Measurements from ENCODE around the gene NRP1.

Gene NRP1

GRCh38 chr10:33252794-33253203 lies 81.7 kb downstream of the NRP1 start:
- no CpG with 5 or more reads among the region's 3 CpGs for whole genome bisulfite sequencing (ENCODE audit: extremely low coverage, insufficient coverage, insufficient read length)
- peaks cover 1% of the 10 kb centered on the region for H3K9me3 ChIP-seq (ENCODE audit: insufficient read depth, low read depth, low read length)
- H2BK5ac ChIP-seq (ENCODE audit: low read depth, low read length, poor library complexity): no peak overlapping the region
- no peak overlapping the region for H4K8ac ChIP-seq (ENCODE audit: low read depth, low read length)
- no peak overlapping the region for H4K91ac ChIP-seq (ENCODE audit: low read depth, low read length)
- no peak overlapping the region for H3K23ac ChIP-seq (ENCODE audit: low read length)
- H2BK120ac ChIP-seq (ENCODE audit: insufficient read depth, low read length, poor library complexity): no peak overlapping the region
- no peak overlapping the region for H3K9ac ChIP-seq (ENCODE audit: low read length)
- H3K27me3 ChIP-seq (ENCODE audit: insufficient read depth, low read length): no peaks in the 10 kb centered on the region
- H3K79me1 ChIP-seq (ENCODE audit: low read length): no peaks in the 10 kb centered on the region
- H3K4ac ChIP-seq (ENCODE audit: low read depth, low read length): no peak overlapping the region
- H2AK5ac ChIP-seq (ENCODE audit: low read length): no peak overlapping the region
- H3K4me2 ChIP-seq (ENCODE audit: low read length): no peak overlapping the region
- H3K4me3 ChIP-seq (ENCODE audit: low read depth, low read length): no peak overlapping the region
- no peak for DNase-seq
- H3K18ac ChIP-seq (ENCODE audit: low read length): no peak overlapping the region
- no peak overlapping the region for H4K12ac ChIP-seq (ENCODE audit: low read depth, low read length)
- peaks cover 19 to 41% of the 10 kb centered on the region in 2 experiments for H3K36me3 ChIP-seq (ENCODE audit: control insufficient read depth in 1 of 2, insufficient read depth in 2 of 2, low read length in 2 of 2)
- no peak overlapping the region for H2AFZ ChIP-seq (ENCODE audit: insufficient read depth, low read length, poor library complexity)
- H3K4me1 ChIP-seq (ENCODE audit: control insufficient read depth in 1 of 2, insufficient read depth in 2 of 2, low read length in 2 of 2): peaks cover 0 to 6% of the 10 kb centered on the region in 2 experiments
- H3K27ac ChIP-seq (ENCODE audit: low read depth, low read length): no peak overlapping the region
- H2BK12ac ChIP-seq (ENCODE audit: low read length): no peak overlapping the region
- H3K79me2 ChIP-seq (ENCODE audit: control insufficient read depth, insufficient read depth, low read length, poor library complexity): no peaks in the 10 kb centered on the region
- no peak overlapping the region for H3K14ac ChIP-seq (ENCODE audit: low read length)

- Histone ChIP-seq H3K4me1 (ENCODE audit: control insufficient read depth in 1 of 2, insufficient read depth in 2 of 2, low read length in 2 of 2) (peaks cover 0 to 3% of the 10 kb centered on the region in 2 experiments), H3K4me2 (ENCODE audit: low read length) (no peak overlapping the region), H3K14ac (ENCODE audit: low read length) (no peak overlapping the region), H3K9me3 (ENCODE audit: insufficient read depth, low read depth, low read length) (peaks cover 1% of the 10 kb centered on the region), H3K4me3 (ENCODE audit: low read depth, low read length) (no peak overlapping the region), H4K8ac (ENCODE audit: low read depth, low read length) (no peak overlapping the region), H3K79me2 (ENCODE audit: control insufficient read depth, insufficient read depth, low read length, poor library complexity) (no peaks in the 10 kb centered on the region), H2BK12ac (ENCODE audit: low read length) (no peak overlapping the region), H2AK5ac (ENCODE audit: low read length) (no peak overlapping the region), H3K36me3 (ENCODE audit: control insufficient read depth in 1 of 2, insufficient read depth in 2 of 2, low read length in 2 of 2) (peaks cover 23 to 45% of the 10 kb centered on the region in 2 experiments), H4K12ac (ENCODE audit: low read depth, low read length) (no peak overlapping the region), H2AFZ (ENCODE audit: insufficient read depth, low read length, poor library complexity) (no peak overlapping the region), H4K91ac (ENCODE audit: low read depth, low read length) (no peak overlapping the region), H2BK120ac (ENCODE audit: insufficient read depth, low read length, poor library complexity) (no peak overlapping the region), H3K27me3 (ENCODE audit: insufficient read depth, low read length) (no peaks in the 10 kb centered on the region), H3K18ac (ENCODE audit: low read length) (no peak overlapping the region), H3K27ac (ENCODE audit: low read depth, low read length) (no peak overlapping the region), H3K23ac (ENCODE audit: low read length) (no peak overlapping the region), H2BK5ac (ENCODE audit: low read depth, low read length, poor library complexity) (no peak overlapping the region), H3K9ac (ENCODE audit: low read length) (no peak overlapping the region), H3K79me1 (ENCODE audit: low read length) (no peaks in the 10 kb centered on the region), H3K4ac (ENCODE audit: low read depth, low read length) (no peak overlapping the region)
- WGBS (ENCODE audit: extremely low coverage, insufficient coverage, insufficient read length): no CpG with 5 or more reads among the region's 12 CpGs
- no peak for DNase-seq
These were observed 82.1 kb downstream of the NRP1 start for GRCh38 chr10:33252324-33252723.

GRCh38 chr10:33249659-33250345 lies 84.7 kb downstream of the NRP1 start:
- H3K4me1 ChIP-seq (ENCODE audit: control insufficient read depth in 1 of 2, insufficient read depth in 2 of 2, low read length in 2 of 2): no peaks in the 10 kb centered on the region
- no peak overlapping the region for H4K12ac ChIP-seq (ENCODE audit: low read depth, low read length)
- no peak overlapping the region for H3K23ac ChIP-seq (ENCODE audit: low read length)
- H3K4me3 ChIP-seq (ENCODE audit: low read depth, low read length): no peak overlapping the region
- peaks cover 22 to 41% of the 10 kb centered on the region in 2 experiments for H3K36me3 ChIP-seq (ENCODE audit: control insufficient read depth in 1 of 2, insufficient read depth in 2 of 2, low read length in 2 of 2)
- no peak overlapping the region for H2BK12ac ChIP-seq (ENCODE audit: low read length)
- H3K4me2 ChIP-seq (ENCODE audit: low read length): no peak overlapping the region
- no peak overlapping the region for H3K14ac ChIP-seq (ENCODE audit: low read length)
- no peak overlapping the region for H4K91ac ChIP-seq (ENCODE audit: low read depth, low read length)
- H2AFZ ChIP-seq (ENCODE audit: insufficient read depth, low read length, poor library complexity): no peak overlapping the region
- H3K27ac ChIP-seq (ENCODE audit: low read depth, low read length): no peak overlapping the region
- no peak overlapping the region for H4K8ac ChIP-seq (ENCODE audit: low read depth, low read length)
- WGBS (ENCODE audit: extremely low coverage, insufficient coverage, insufficient read length): no CpG with 5 or more reads among the region's 7 CpGs
- no peak overlapping the region for H3K9ac ChIP-seq (ENCODE audit: low read length)
- no peak overlapping the region for H3K4ac ChIP-seq (ENCODE audit: low read depth, low read length)
- no peaks in the 10 kb centered on the region for H3K79me1 ChIP-seq (ENCODE audit: low read length)
- H2AK5ac ChIP-seq (ENCODE audit: low read length): no peak overlapping the region
- no peak overlapping the region for H2BK120ac ChIP-seq (ENCODE audit: insufficient read depth, low read length, poor library complexity)
- H3K18ac ChIP-seq (ENCODE audit: low read length): no peak overlapping the region
- no peak overlapping the region for H2BK5ac ChIP-seq (ENCODE audit: low read depth, low read length, poor library complexity)
- no peaks in the 10 kb centered on the region for H3K79me2 ChIP-seq (ENCODE audit: control insufficient read depth, insufficient read depth, low read length, poor library complexity)
- peaks cover 1% of the 10 kb centered on the region for H3K9me3 ChIP-seq (ENCODE audit: insufficient read depth, low read depth, low read length)
- H3K27me3 ChIP-seq (ENCODE audit: insufficient read depth, low read length): no peaks in the 10 kb centered on the region
- no peak for DNase-seq

- Histone ChIP-seq H2BK5ac (ENCODE audit: low read depth, low read length, poor library complexity) (no peak overlapping the region), H3K4me2 (ENCODE audit: low read length) (no peak overlapping the region), H3K4me1 (ENCODE audit: control insufficient read depth in 1 of 2, insufficient read depth in 2 of 2, low read length in 2 of 2) (no peaks in the 10 kb centered on the region), H3K27ac (ENCODE audit: low read depth, low read length) (no peak overlapping the region), H2BK12ac (ENCODE audit: low read length) (no peak overlapping the region), H2BK120ac (ENCODE audit: insufficient read depth, low read length, poor library complexity) (no peak overlapping the region), H2AFZ (ENCODE audit: insufficient read depth, low read length, poor library complexity) (no peak overlapping the region), H3K79me2 (ENCODE audit: control insufficient read depth, insufficient read depth, low read length, poor library complexity) (no peaks in the 10 kb centered on the region), H3K27me3 (ENCODE audit: insufficient read depth, low read length) (no peaks in the 10 kb centered on the region), H4K8ac (ENCODE audit: low read depth, low read length) (no peak overlapping the region), H3K9me3 (ENCODE audit: insufficient read depth, low read depth, low read length) (peaks cover 1% of the 10 kb centered on the region), H3K9ac (ENCODE audit: low read length) (no peak overlapping the region), H2AK5ac (ENCODE audit: low read length) (no peak overlapping the region), H3K14ac (ENCODE audit: low read length) (no peak overlapping the region), H3K4me3 (ENCODE audit: low read depth, low read length) (no peak overlapping the region), H3K79me1 (ENCODE audit: low read length) (no peaks in the 10 kb centered on the region), H3K4ac (ENCODE audit: low read depth, low read length) (no peak overlapping the region), H3K36me3 (ENCODE audit: control insufficient read depth in 1 of 2, insufficient read depth in 2 of 2, low read length in 2 of 2) (peaks cover 22 to 38% of the 10 kb centered on the region in 2 experiments), H3K23ac (ENCODE audit: low read length) (no peak overlapping the region), H4K12ac (ENCODE audit: low read depth, low read length) (no peak overlapping the region), H3K18ac (ENCODE audit: low read length) (no peak overlapping the region), H4K91ac (ENCODE audit: low read depth, low read length) (no peak overlapping the region)
- WGBS (ENCODE audit: extremely low coverage, insufficient coverage, insufficient read length): no CpG with 5 or more reads among the region's 8 CpGs
- no peak for DNase-seq
These were observed 85.3 kb downstream of the NRP1 start for GRCh38 chr10:33249137-33249536.
